Osteocyte (in vitro differentiated cells): ENCODE data around the gene ACIN1. TPM values are rescaled to one million over a fixed set of nuclear protein-coding genes. Genes with fewer than 3 reads are reported as not detected.

ENCODE experiments used
- DNase-seq: peaks from one replicate; pipeline ENCODE4 v3.0.0; 2021; ENCODE audit warnings: mixed read lengths; ENCODE audit not compliant: unreplicated experiment; ENCODE audit errors: extremely low spot score
- H3K27ac Mint-ChIP-seq: one replicate; pipeline ENCODE4 v1.8.0; 2021; ENCODE audit warnings: mild to moderate bottlenecking, mixed read lengths; ENCODE audit not compliant: unreplicated experiment
- H3K27me3 Mint-ChIP-seq: one replicate; pipeline ENCODE4 v1.8.0; 2021; ENCODE audit warnings: mixed read lengths; ENCODE audit not compliant: unreplicated experiment
- H3K36me3 Mint-ChIP-seq: one replicate; pipeline ENCODE4 v1.8.0; 2021; ENCODE audit warnings: mixed read lengths; ENCODE audit not compliant: unreplicated experiment
- H3K4me1 Mint-ChIP-seq: one replicate; pipeline ENCODE4 v1.8.0; 2021; ENCODE audit warnings: mixed read lengths; ENCODE audit not compliant: unreplicated experiment
- H3K4me3 Mint-ChIP-seq: one replicate; pipeline ENCODE4 v1.8.0; 2021; ENCODE audit warnings: mild to moderate bottlenecking, moderate library complexity, mixed read lengths; ENCODE audit not compliant: unreplicated experiment
- H3K9me3 Mint-ChIP-seq: one replicate; pipeline ENCODE4 v1.8.0; 2021; ENCODE audit warnings: mixed read lengths; ENCODE audit not compliant: unreplicated experiment
- total RNA-seq: library from RNA; stranded (reverse); gene quantifications from 2 replicates; pipeline ENCODE4 v1.2.1, GENCODE V29; 2021
- TF ChIP-seq, protein P1 (sequence below): fragments of 200-600 bp; sonication (generic); IDR thresholded peaks from 2 replicates; pipeline ENCODE4 v1.5.0; 2021; ENCODE audit warnings: antibody characterized with exemption, mild to moderate bottlenecking, moderate library complexity

ACIN1 gene
- total RNA-seq, 1 donor from 2014 or later: 241 TPM

DNA sequence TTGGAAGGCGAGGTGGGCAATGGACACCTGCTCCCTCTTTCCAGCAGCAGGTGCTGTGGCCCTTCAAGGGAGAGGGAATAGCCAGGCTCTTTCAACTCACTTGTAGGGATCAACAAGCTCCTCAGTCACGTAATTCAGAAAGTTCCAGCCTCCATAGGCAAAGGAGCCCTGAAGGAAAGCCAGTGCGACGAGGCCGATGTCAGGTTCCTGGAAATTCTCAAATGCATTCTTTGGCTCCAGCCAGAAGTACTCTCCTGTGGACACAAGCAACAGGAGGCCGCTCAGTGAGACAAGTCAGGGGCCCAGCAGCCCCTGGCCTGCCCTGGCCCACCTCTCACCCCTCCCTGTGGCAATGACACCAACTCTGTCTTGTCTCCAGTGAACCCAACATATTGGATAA lies 45.4 kb upstream of the ACIN1 start:
- Mint-ChIP-seq H3K4me3 (no peak overlapping the region), H3K36me3 (no peaks in the 10 kb centered on the region), H3K4me1 (peaks cover 10% of the 10 kb centered on the region), H3K27me3 (peaks cover 38% of the 10 kb centered on the region), H3K27ac (no peak overlapping the region), H3K9me3 (no peaks in the 10 kb centered on the region)
- no peak for DNase-seq
- TF ChIP-seq, protein P1, sequence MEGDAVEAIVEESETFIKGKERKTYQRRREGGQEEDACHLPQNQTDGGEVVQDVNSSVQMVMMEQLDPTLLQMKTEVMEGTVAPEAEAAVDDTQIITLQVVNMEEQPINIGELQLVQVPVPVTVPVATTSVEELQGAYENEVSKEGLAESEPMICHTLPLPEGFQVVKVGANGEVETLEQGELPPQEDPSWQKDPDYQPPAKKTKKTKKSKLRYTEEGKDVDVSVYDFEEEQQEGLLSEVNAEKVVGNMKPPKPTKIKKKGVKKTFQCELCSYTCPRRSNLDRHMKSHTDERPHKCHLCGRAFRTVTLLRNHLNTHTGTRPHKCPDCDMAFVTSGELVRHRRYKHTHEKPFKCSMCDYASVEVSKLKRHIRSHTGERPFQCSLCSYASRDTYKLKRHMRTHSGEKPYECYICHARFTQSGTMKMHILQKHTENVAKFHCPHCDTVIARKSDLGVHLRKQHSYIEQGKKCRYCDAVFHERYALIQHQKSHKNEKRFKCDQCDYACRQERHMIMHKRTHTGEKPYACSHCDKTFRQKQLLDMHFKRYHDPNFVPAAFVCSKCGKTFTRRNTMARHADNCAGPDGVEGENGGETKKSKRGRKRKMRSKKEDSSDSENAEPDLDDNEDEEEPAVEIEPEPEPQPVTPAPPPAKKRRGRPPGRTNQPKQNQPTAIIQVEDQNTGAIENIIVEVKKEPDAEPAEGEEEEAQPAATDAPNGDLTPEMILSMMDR: no peak

DNA sequence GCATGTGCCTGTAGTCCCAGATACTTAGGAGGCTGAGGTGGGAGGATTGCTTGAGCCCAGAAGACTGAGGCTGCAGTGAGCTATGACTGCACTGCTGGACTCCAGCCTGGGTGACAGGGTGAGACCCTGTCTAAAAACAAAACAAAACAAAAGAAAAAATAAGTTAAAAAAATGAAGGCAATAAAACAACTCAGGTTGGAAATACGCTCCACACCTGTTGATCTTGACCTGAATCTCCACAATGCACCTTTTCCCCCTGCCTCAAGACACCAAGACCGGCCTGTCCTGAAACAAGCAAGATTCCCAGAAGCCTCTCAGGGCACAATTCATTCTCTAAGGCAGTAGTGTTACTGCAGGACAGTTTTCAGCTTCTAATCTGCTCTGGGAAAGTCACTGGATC lies 44.9 kb upstream of the ACIN1 start:
- Mint-ChIP-seq H3K27ac (no peak overlapping the region), H3K36me3 (no peaks in the 10 kb centered on the region), H3K4me1 (peaks cover 10% of the 10 kb centered on the region), H3K27me3 (peaks cover 38% of the 10 kb centered on the region), H3K9me3 (no peaks in the 10 kb centered on the region), H3K4me3 (no peak overlapping the region)
- DNase-seq: no peak
- TF ChIP-seq, protein P1: no peak

DNA sequence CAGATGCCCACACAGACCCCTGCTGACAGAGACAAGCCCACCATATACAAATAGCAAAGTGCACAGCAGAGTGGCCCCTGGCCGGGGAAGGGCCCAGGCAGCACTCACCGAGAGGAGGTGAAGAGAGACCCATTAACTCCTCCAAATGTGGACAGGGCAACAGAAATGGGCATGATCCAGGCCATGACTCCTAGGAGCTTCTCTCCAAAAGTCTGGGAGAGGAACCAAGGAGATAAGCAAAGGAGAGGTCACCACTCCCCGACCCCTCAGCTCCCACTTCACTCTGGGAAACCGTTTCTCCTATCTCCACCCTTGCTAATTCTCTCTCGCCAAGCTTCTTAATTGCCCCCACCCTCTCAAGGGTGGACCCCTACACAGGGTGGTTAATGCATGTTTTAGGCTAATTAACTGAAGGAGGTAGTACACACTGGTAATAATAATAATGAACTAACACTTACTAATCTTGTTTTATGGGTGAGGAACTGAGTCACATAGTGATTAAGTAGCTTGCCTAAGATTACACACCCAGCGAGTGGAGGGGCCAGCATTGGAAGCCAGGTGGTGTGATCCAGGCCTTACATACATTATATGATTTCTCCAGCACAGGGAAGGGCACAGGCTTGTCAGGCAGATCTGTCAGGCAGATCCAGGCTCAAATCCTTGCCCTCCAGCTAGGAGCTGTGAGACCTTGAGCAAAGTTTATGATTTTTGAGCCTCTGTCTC lies 43.0 kb upstream of the ACIN1 start:
- TF ChIP-seq, protein P1: no peak
- Mint-ChIP-seq H3K4me1 (peaks cover 10% of the 10 kb centered on the region), H3K36me3 (no peaks in the 10 kb centered on the region), H3K9me3 (no peaks in the 10 kb centered on the region), H3K27ac (no peak overlapping the region), H3K27me3 (peaks cover 29% of the 10 kb centered on the region), H3K4me3 (no peak overlapping the region)
- DNase-seq: no peak

DNA sequence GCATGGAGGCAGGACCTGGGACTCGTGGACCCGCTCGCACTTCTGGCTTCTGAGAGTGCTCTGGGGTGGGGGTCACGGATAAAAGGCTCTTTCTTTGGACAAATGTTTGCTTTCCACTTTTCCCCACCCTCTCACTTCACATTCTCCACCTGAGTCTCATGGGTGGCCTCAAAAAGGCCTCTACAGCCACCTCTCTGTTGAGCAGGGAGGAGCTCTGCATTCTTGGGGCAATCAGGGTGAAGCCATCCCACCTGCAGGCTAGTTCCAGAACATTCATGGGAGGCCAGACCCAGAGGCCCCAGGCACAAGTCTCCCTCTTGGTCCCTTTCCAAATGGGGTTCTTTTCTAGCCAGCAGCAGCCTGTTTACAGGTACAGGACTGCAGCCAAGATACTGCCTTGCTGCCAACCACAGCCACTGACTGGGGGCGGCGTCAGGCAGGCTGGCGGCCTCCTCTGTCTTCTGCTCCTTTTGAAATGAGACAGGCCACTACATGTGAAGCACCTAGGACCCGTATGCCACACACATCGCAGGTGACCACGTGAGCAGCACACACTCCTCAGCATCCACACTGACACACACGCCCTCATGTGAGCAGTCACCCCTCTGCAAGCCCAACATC lies 42.4 kb upstream of the ACIN1 start:
- no peaks in the 10 kb centered on the region for H3K9me3 Mint-ChIP-seq

More for the DNA sequence above, 42.4 kb upstream of the ACIN1 start:
- TF ChIP-seq, protein P1: no peak
- peaks cover 9% of the 10 kb centered on the region for H3K4me1 Mint-ChIP-seq
- no peak overlapping the region for H3K4me3 Mint-ChIP-seq
- no peak overlapping the region for H3K27ac Mint-ChIP-seq
- H3K27me3 Mint-ChIP-seq: peaks cover 29% of the 10 kb centered on the region
- H3K36me3 Mint-ChIP-seq: no peaks in the 10 kb centered on the region
- DNase-seq: no peak
